Urothelium cell line (cell line): Measurements from ENCODE around the gene RNASEH2B.

Source experiments
- DNase-seq: peaks from one replicate; pipeline ENCODE4 v3.0.0; 2011; ENCODE audit warnings: low spot score, mixed read lengths
- FAIRE-seq: peaks from 2 replicates; lab custom pipeline; 2011; peaks lifted over from hg19 to GRCh38; lab: Jason Lieb, UNC

Gene RNASEH2B

DNA sequence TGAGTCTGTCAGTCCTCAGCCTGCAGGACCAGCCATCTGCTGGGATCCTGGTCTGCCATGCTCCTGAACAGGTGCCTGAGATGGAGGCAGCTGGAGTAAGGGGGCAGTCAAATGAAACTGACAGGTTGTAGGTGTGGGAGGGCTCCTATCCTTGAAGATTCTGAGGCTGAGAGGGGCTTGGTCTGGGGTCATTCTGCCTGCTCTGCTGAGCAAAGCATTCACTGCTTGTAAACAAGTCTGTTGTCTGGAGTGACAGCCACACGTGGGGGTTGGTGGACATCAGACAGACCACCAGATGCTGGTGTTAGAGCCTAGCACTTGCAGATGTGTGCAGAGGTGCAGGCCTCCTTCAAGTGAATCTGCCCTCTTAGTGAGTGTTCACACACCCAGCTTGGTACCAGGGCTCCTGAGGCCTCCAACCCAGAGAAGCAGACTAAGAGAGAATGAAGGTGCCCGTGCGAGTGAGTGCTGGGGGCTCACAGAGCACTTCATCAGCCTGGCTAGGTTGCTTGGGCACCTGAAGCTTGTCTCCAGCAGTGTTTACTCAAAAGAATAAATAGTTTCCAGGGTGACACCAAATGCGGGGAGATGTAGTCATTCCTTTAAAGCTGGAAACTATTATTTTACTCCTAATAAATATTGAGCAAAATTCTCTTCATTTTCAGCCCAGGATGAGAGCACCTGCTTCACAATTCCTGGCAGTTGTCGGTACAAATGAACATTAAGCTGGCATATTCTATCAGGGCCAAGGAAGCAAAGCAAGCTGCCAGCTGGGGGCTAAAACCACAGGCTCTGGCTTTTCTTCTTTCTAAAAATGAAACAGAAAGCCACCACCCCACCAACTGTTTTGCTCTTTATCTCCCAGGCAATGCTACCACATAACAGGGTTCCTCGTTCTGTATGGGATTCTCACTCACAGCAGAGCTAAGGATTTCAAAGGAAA is 82.3 kb downstream of the RNASEH2B start:
- DNase-seq (no peak), FAIRE-seq (no peak)

DNA sequence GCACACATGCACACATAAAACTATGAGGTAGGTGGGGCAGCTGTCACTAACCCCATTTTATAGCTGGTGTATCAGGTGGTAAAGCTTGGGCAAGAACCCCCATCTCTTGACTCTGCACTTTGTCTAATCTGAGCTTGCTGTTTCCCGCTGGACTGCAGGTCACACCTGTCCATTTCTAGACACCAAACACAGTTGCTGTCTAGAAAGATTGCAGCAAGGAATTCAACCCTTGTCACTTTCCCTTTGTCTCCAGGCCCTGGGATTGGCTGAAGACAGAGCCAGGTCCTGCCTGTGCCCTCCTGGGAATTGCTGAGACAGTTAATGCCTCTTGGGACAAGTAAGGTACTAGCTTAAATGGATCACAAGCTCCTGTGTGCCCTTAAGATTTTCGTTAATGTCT is 83.8 kb downstream of the RNASEH2B start:
- no peak for DNase-seq
- FAIRE-seq, result no peak

DNA sequence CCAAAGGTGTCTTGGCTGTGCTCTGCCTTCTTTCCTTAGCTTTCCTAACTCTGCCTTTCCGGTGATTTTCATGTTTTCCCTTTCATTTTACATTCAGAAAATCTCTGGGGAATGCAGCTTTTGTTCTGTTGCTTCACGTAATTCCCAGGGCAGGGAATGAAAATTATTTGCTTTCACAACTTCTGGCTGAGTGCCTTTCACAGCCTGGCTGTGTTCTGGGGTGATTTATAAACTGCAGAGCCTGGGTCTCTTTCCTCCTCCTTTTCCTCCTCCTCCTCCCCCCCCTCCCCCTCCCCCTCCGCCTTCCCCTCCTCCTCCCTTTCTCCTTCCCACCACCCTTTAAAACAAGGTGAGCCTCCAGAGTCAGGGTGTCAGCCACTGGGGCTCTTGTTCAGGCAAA is 84.3 kb downstream of the RNASEH2B start:
- DNase-seq, result no peak
- FAIRE-seq, result no peak

DNA sequence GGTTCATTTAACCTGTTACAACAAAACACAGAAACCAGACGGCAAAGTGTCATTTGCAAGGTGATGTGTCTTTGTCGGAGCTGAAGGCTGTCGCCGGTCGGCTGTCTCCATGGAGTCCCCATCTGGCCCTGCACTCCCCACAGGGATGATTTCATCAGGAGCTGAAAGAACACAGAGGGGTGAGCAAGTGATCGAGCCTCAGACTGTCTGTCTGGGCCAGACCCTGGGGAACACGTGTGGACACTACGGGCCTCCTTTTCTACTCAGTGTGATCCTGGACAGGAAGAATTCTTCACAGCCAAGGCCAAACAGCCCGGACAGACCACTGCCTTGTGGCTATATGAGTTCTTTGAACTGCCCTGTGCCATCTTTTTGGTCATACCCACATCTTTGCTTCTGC is 85.1 kb downstream of the RNASEH2B start:
- no peak for FAIRE-seq
- no peak for DNase-seq

DNA sequence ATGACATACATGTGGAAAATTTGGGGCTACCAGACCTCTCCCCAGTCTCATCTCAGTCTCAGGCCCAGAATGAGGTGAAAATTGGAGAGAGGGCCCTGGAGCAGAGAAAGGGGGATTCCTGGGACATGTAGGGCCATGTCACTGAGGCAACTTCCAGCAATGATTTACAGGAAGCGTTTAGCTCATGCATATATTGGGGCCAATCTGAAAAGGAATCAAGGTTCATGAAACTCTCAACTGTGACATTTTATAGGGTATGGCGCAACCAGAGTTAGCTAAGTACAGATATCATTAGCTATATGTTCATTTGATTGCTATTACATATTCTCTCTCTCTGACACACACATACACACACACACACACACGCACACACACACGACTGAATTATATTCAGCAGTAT is 86.3 kb downstream of the RNASEH2B start:
- DNase-seq (no peak), FAIRE-seq (no peak)

DNA sequence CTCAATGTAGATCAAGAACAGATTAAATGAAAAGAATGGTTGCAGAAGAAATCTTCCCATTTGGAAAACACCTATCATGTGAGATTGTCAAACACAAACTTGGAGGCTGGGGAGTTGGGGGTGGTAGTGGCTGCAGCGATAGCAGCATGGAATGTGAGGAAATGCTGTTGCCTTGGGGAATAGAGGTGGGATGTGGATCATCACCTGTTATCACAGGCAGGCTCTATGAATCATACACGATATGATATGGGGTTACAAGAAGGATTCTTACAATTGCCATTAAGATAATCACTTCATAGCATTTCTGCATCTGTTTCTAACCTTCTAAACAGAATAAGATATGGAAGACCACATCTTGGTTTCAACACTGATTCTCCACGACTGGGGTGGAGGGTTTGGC is 88.7 kb downstream of the RNASEH2B start:
- FAIRE-seq (no peak), DNase-seq (no peak)

DNA sequence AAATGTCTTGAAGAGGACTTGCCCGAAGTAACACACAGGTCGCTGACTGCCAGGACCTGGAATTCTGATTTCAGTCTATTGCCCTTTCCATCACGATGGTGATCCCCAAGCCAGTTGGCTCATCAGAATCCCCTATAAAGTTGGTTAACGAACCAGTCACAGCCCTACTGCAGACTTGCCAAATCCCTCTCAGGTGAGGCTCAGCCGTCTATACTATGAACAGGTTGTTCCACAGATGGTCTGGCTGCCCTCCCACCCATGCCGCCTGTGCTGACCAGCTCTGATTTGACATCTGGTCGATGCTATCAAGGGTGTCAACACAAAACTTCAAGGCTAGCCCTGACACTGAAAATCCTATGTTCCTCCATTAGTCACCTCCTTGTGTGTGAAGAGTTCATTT is 90.0 kb downstream of the RNASEH2B start:
- FAIRE-seq, result no peak
- DNase-seq, result no peak

DNA sequence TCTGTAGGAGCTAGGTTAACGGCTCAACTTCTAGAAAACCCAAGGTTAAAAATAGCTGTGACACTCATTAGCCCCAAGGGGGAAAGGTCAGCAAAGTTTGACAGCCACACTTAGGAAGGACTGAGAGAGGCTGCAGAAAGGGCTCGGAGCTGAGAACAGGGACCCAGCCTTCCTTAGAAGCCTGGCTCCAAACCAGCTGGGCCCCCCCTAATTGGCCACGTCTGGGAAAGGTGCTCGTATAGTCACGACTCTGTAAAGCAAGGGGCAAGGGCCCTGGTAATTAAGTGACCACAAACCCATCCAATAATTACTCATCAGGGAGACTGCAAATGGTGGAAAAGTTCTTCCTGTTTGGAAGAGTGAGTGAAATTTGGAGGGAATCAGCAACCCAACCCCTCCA is 90.5 kb downstream of the RNASEH2B start:
- FAIRE-seq, result no peak
- DNase-seq, result no peak

DNA sequence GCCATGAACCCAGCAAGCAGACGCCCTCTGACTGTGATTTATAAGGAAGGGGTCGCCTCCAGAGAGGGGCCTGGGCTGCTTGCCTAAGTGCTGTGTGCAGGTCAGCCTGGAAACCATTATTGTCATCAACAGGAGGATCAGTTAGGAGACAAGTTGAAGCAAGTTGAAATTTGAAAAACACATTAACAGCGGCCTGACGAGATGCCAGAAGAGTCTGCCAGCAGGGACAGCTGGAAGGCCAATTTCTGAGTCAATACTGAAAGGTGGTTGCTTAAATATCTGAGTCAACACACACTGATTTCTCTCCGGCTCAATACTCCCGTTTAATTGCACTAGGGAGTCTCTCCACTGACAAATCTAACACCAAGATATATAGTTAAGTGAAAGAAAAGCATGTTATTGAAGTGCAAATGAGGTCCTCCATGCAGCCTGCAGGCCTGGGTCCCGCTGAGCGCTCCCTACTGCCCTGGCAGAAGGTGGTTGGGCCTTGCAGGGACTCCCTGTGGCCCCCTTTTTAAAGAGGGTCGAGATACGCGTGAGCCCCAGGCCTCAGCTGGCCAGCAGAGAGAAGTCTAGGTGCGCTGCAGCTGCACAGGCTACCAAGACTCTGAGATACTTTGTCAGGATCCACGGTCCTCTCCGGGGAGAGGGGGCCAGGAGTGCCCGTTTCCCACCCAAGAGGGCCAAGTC is 91.1 kb downstream of the RNASEH2B start:
- no peak for DNase-seq

DNA sequence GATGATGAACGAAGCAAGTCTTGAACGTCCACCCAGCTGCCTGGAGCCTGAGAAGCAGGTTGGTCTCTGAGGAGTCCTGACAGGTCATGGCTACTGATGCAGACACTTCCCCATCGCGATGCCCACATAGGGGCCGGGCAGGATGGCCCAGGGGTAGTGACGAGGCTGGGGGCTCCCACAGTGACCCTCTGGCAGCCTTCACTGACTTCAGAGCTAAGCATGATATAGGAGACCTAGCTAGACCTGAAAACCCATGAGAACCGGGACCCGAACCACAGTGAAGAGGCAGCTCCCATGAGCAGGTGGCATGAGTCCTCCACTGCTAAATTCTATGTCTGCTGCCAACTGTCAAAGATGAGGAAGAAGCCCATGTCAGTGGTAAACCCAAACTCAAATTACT is 91.7 kb downstream of the RNASEH2B start:
- FAIRE-seq (no peak), DNase-seq (no peak)

More for the DNA sequence above, 91.1 kb downstream of the RNASEH2B start:
- no peak for FAIRE-seq

DNA sequence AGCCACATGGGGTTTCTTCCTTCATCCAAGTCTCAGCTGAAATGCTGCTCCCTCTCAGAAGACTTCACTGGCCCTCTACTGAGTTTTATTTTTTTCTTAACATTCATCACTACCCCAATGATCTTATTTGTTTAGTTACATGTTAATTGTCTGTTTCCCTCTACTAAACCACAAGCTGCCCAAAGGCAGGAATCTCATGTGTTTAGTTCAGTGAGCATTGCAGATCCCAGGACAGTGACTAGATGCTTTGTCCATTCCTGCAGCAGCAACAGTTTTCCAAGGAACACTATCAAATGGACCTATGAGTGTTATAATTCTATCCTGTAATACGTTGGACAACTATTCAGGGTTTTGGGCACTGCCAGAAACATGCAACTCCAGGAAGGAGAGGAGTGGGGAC is 93.1 kb downstream of the RNASEH2B start:
- DNase-seq (no peak), FAIRE-seq (no peak)

DNA sequence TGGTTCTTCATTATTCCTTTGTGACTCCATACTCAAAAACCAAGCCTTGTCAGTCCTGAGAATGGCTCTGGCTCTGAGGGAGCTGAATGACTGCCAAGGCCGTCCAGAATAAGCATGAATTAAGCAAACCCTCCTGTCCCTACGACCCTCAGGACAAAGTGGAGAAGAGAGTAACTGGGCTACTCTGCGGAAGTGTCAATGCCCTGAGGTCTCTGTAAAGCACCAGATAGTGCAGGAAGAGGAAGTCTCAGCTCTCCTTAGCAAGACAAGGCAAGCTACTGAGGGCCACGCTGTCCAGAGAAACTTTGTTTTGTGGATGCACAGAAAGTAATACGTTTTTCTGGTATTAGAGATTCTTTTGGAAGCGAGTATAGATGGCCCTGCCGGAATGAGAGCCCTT is 94.1 kb downstream of the RNASEH2B start:
- DNase-seq (no peak), FAIRE-seq (no peak)

DNA sequence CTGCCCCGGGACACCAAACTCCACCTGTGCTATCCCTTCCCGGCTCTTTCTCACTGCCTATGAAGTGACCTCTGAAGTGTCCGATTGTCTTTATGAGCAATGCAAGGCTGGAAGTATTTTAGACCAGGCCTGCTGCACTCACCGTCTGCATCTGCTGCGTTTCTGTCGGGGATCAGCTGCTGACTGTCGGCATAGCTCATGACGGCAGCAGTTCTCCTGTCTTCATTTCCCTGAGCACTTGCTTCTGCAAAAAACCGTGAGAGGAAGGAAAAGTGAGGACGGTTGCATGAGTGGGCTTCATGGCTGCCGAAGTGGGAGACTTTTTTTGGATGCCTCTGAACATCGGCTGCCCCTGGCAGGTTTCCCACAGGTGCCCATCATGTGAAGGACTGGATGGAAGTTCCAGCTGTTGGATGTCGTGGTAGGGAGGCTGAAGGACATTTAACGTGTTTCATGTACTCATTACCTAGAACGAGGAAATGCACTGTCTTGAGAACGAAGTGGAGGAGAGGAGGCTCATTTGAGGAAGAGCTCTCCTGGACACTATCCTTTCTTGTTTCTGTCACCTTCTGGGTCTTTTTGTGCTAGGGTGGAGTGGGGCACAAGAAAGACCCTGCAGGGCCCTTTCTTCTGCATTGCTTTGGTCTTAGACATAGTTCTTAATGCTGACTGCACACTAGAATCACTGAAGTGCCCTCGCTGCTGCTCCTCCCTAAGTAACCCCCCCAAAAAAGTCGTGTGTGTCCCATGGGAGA is 94.7 kb downstream of the RNASEH2B start:
- DNase-seq (no peak), FAIRE-seq (no peak)

DNA sequence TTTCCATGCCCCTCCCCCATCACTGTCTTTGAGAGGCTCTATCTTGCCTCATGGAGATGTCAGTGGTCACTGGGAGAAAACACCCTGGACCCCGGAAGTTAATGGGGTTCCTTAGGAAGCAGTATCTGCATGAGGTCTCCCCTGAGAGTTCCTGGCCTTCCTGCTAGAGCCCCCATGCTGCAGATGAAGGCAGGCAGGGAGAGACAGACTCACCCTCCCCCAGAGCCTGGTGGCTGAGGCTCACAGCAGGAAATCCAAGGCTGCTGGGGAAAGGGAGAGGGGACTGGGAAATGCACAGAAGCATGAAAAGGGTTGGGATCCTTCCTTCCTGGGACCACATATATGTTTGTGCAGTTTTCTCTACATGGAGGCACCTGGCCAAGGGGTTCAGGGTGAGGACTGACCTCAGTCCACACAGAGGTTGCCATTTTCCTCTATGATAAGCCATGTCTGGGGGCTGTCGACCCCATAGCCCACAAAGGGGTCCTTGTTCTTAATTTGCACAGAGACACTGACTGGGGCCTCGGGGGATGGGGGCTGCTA is 95.4 kb downstream of the RNASEH2B start:
- DNase-seq, result no peak
- FAIRE-seq, result no peak

DNA sequence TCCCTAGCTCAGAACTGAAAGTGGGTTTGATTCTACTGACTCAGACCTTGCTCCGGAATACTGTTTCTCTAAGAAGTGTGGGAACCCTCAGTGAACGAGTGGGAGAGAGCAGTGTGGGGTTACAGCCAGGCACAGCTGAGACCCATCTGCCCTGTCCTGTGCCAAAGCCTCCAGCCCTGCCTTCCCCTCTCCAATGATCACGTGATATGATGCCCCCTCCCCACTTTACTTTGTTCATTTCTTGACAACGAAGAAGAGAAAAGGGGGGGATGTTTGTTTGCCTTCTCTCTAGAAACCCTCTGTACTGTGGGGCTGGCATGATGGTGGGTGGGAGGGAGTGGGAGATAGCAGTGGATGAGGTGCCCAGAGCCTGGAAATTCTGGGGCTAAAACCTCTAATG is 96.0 kb downstream of the RNASEH2B start:
- FAIRE-seq, result no peak

More for the DNA sequence above, 96.0 kb downstream of the RNASEH2B start:
- no peak for DNase-seq
